LNCaP clone FGC (cell line): Measurements from ENCODE around the gene CREBL2.

Experiments
- DNase-seq: peaks from one replicate; pipeline ENCODE4 v3.0.0-alpha.2; 2011; ENCODE audit warnings: low read depth
- H3K4me3 ChIP-seq: 2 replicates; pipeline ENCODE4 v1.5.1; 2011; ENCODE audit warnings: mild to moderate bottlenecking, low read depth, low read length, control low read depth
- CTCF ChIP-seq: IDR thresholded peaks from 2 replicates; pipeline ENCODE4 v1.5.1; 2012; ENCODE audit warnings: mild to moderate bottlenecking; ENCODE audit not compliant: control insufficient read depth, insufficient read depth; ENCODE audit errors: extremely low read depth

CREBL2 gene

GRCh38 chr12:12622418-12622817 lies 10.7 kb downstream of the CREBL2 start:
- H3K4me3 ChIP-seq = no peak overlapping the region
- DNase-seq = no peak
- no peak for TF ChIP-seq CTCF

- no peak overlapping the region for H3K4me3 ChIP-seq
- no peak for TF ChIP-seq CTCF
- no peak for DNase-seq
These were observed 12.9 kb downstream of the CREBL2 start for GRCh38 chr12:12624498-12624992.

GRCh38 chr12:12626471-12626870 lies 14.8 kb downstream of the CREBL2 start:
- no peak for DNase-seq
- TF ChIP-seq CTCF = no peak
- H3K4me3 ChIP-seq = no peak overlapping the region

GRCh38 chr12:12627308-12627827 lies 15.7 kb downstream of the CREBL2 start:
- TF ChIP-seq CTCF = no peak
- no peak for DNase-seq

GRCh38 chr12:12628013-12628412 lies 16.3 kb downstream of the CREBL2 start:
- no peak for DNase-seq
- TF ChIP-seq CTCF = no peak
- no peak overlapping the region for H3K4me3 ChIP-seq

More at GRCh38 chr12:12627308-12627827, 15.7 kb downstream of the CREBL2 start:
- no peak overlapping the region for H3K4me3 ChIP-seq

- no peak overlapping the region for H3K4me3 ChIP-seq
- no peak for TF ChIP-seq CTCF
- no peak for DNase-seq
These were observed 19.2 kb downstream of the CREBL2 start for GRCh38 chr12:12630850-12631249.

GRCh38 chr12:12635651-12636050 lies 24.0 kb downstream of the CREBL2 start:
- H3K4me3 ChIP-seq = peak overlapping the region; percentile 42
- TF ChIP-seq CTCF = no peak
- DNase-seq = no peak
